ENCODE data around the gene HSD3B2.
"Not testable (repeated sequence)": the region's sequence is repeated elsewhere in the genome, so short reads cannot be mapped to it uniquely, and the experiment has no call there.

The HSD3B2 gene

DNA sequence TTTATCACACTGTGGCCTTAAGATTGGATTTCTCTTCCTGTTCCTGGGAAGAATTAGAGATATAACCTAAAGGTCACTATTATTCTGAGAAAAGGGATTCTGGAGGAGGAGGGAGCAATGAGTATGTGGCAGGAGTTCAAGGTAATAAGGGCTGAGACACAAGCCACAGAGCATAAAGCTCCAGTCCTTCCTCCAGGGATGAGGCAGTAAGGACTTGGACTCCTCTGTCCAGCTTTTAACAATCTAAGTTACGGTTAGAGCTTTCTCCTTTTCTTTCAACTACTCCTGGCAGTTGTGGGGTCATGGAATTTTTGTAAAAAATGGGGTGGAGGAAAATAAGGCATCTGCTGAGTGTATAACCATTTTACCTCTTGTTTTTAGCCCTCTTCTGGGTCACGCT, at the start of gene HSD3B2:
Gene HSD3B2, plus strand, starts transcription at position 201 of the 400 bp plus-strand sequence. CDS start 270 bp downstream, outside the sequence.
- no peak for DNase-seq

DNA sequence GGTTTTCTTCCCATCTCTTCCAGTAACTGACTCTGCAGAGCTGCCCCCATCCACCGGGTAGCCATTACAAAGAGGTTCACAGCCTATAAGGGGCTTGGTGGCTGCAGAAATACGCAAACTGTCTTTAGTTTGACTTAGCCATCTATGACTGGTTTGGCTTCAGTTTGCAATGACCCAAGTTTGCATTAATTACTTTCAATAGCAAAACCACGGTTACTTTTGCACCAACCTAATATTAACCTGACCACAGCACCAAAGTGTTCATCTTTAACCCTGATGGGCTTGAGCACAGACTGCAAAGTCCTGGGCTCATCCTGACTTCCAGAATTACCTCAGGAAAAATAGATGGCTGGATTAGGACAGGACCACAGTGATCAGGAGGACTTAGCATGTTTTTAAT, 48.5 kb upstream of the HSD3B2 start:
- no peak for DNase-seq

DNA sequence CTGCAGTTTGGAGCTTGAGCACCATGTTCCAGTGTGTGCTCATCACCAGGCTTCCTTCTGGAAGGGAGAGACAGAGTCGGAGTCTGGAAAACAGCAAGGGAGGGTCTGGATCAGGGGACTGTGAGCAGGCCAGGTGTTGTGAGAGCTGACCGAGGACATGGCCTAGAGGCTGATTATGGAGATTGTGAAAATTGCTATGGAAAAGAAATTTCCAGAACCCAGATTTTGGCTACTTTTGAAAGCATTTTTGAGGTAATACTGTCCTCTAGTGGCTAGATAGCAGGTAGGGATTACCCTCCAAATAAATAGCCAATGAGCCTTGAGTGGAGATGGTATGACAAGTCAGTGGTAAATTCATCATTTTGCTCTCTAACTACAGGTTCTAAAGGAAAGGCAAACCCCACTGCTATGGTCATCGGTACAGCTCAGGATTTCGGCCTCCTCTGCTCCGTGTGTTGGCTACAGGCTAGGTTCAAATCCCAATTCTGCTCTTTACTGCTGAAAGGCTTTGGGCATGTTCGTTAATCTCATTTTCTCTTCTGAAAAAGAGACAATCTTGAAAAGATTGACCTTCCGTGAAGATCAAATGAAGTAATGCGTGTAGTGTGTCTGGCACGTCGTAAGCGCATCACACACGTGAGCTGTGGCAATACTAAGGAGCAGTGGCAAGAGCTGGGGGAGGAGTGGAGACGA, 47.4 kb upstream of the HSD3B2 start:
- DNase-seq: peak; percentile 20

DNA sequence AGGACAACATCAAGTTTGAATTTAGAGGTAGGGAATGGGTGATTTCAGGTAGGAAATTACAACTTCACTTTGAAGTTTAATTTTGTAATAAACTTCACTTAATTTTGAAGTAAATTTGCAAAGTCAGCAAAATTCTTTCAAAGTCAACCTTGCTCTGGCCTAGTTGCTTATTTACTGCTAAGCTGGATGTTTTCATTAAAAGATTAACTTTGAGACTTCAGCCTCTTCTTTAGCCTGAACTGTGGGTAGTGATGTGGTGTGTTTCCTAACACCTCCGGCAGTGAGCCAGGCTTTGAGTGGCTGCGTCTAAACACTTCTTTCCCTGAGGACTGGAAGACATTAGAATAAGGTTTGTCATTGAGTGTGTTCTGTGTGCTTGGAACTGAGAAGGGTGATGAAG, 46.4 kb upstream of the HSD3B2 start, which contains the start of gene HAO2:
Gene HAO2, plus strand, starts transcription at position 232 of the 400 bp plus-strand sequence. CDS start 12,301 bp downstream, outside the sequence.
- DNase-seq: no peak

DNA sequence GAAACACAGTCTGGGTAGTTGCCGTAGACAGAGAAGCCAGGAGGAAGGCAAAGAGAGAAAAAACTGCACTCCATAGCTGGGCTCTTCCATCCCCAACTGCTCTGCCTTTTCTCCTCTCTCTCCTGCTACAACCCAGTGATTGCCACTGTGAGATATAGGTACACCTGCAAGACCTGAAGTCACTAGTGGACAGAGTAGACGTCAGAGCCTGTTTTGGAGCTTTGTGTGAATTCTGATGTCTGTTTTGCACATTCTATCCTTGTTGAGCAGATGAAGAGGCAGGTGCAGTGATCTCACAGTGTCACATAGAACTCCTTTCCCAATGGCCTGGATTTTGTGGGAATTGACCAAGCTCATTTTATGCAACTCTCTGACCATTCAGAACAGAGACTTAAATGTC, 44.2 kb upstream of the HSD3B2 start:
- DNase-seq: no peak

DNA sequence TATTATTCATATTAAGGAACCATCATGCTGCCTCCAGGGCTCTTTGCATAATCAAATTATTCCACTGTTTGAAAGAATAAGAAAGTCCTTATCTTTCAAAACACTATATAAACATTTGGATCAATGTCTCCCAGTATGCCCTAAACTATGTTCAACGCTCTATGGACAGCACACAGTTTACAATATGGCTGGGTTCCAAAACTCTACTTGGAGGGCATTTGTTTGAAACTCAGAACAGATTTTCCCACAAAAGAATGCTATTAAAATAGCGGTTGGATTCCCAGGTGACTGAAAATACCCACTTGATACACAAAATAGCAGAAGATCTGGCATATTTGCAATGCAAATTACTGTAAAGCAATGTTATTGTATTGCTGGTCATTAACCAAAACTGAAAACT, 43.1 kb upstream of the HSD3B2 start:
- DNase-seq: no peak

DNA sequence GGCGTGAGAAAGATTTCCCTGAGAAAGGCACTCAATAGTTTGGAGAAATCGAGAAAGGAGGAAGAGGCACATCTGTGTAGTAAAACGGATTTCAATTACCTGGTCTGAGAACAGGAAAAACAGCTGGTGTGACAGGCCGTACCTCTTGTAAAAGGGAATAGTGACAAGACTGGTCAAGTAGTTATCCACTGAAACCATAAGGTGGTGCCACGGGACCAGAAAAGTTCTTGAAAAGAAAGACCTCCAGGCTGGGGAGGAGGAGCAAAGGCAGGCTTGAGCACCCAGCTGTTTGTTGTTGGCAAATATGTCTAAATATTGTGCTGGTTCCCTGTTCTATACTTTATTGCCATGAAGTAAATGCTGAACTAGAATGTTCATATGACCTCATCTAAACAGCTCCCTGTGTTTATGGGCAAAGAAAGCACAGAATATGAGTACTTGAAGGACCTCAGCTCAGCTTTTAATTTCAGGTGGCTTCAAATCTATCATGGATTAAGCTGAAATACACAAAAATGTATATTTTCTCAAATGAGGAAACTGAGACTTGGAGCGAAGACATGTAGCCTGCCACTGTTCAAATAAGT, 42.4 kb upstream of the HSD3B2 start:
- peak; percentile 55 for DNase-seq

DNA sequence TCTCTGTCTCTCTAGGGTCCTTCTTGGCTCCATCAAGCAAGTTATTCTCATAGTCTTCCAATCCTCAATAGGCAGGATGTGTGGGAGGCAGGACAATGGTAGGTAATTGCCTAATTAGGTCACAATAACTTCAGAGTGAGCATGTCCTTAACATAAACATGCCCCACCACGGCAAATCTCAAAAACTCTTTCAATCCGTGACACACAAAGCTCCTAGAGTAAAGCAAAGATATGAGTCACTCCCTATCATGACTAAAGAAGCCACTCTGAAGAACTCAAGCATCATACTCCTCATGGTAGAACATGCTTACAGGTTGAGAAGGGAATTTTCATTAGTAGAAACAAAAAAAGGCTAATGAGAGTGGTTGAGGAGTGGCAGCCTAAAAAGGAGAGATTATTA, 41.5 kb upstream of the HSD3B2 start:
- DNase-seq: no peak

DNA sequence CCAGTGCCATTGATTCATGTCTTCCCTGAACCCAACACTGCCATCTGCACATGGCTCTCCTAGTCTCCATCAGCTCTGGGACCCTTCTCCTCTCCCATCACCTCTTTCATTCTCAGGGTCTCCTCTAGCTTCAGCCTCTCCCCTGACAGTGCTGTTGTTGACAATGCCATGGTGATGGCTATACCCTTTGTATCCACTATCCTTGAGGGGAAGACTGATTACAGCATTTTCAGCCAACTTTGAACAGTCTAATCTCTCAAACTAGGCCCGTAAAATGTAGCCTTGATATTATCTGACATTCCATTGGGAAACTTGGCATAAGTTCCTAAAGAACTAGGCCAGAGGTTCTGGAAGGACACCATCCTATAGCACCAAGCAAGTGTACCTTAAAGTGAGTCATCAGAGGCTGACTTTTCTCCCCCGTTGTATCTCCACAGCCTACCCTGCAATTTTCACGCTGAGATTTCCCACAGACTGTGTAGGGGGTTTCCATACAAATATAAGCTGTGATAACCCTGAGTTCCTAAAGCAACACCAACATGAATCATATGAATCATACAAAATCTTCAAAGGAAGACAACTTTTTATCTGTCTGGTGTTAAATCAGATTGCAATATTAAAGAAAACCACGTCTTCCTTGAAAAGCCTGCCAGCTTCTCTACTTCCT, 40.6 kb upstream of the HSD3B2 start:
- DNase-seq: no peak

DNA sequence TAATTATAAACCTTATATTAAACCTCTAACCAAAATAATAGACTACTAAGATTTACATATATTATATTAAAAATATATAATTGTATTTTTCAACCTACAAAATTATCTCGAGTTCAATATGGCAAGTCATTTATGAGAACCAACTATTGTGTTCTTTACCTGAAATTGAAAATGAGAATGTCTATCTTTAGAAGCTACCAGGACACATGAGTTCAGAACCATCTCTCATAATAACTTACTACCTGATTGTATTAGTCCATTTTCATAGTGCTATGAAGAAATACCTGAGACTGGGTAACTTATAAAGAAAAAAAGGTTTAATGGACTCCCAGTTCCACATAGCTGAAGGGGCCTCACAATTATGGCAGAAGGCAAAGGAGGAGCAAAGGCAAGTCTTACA, 39.6 kb upstream of the HSD3B2 start:
- DNase-seq: no peak

DNA sequence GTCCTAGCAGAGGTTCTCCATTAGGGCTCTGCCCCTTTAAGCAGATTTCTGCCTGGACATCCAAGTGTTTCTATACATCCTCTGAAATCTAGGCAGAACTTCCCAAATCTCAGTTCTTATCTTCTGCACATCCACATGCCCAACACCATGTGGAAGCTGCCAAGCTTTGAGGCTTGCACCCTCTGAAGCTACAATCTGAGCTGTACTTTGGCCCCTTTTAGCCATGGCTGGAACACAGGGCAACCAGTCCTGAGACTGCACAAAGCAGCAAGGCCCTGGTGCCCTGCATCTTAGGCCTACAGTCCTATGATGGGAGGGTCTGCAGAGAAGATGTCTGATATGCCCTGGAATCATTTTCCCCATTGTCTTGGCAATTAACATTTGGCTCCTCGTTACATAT, 38.4 kb upstream of the HSD3B2 start:
- DNase-seq: no peak

DNA sequence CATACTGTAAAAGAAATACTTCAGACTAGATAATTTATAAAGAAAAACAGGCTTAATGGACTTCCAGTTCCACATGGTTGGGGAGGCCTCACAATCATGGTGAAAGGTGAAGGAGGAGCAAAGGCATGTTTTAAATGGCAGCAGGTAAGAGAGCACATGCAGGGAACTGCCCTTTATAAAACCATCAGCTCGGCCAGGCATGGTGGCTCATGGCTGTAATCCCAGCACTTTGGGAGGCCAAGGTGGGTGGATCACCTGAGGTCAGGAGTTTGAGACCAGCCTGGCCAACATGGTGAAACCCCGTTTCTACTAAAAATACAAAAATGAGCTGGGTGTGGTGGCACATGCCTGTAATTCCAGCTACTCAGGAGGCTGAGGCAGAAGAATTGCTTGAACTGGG, 37.4 kb upstream of the HSD3B2 start:
- not testable (repeated sequence) for DNase-seq

DNA sequence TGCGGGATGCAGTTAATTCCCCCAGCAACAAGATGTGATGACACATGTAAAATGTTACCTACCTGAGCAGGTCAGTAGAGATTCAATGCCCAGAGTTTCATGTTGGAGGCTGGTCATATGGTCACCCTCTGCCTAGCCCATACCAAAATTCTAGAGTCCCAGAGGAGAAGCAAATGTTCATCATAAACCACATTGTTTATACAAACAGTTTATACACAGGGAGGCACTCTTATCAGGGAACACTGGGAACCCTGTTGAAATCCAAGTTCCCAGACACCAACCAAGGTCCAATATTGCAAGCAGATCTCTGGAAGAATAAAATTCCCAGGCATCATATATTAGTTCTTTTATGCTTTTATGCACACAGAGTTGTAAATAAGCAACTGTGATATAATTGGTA, 35.8 kb upstream of the HSD3B2 start:
- no peak for DNase-seq

DNA sequence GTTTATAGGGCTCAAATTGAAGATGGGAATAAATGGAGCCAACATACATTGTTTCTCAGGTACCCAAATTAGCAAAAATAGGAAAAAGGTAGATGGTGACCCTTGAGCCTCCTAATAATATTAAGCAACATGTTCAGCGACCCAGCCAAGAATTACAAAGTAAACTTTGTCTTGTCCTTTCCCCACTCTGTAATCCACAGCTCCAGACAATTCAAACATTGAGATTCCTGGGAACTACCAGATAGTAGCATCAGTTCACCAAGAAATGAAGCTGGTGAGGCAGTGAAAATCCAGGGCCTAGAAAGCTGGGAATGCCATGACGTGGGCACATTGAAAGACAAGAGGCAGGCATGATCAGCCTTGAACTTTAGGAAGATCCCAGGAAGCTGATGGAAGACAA, 34.6 kb upstream of the HSD3B2 start:
- no peak for DNase-seq

DNA sequence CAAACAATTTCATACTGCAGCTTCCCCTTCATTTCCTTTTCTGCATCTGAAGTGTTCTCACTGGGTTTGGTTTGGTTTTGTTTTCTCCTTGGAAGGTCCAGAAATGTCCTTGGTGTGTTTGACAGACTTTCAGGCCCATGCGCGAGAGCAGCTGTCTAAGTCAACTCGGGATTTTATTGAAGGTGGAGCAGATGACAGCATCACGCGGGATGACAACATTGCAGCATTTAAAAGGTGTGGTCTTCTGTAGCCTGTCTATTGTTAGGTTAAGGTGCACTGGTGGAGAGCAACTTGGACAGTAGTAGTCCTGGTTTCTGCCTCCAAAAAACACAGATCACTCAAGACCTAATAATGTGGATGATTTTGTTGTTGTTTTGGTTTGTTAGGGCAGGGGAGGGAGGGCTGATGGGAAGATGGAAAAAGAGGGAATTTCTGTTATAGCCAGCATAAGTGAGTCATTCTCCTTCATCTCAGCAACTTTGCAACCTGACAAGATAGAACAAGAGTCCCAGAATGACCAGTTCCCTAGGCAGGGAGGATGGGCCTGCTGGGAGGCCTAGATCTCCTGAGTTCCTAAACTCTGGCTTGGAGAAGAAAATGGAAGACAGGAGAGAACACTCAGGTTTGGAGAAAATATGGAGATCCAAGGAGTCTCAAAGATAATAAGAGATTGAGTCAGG, 33.8 kb upstream of the HSD3B2 start:
- no peak for DNase-seq

DNA sequence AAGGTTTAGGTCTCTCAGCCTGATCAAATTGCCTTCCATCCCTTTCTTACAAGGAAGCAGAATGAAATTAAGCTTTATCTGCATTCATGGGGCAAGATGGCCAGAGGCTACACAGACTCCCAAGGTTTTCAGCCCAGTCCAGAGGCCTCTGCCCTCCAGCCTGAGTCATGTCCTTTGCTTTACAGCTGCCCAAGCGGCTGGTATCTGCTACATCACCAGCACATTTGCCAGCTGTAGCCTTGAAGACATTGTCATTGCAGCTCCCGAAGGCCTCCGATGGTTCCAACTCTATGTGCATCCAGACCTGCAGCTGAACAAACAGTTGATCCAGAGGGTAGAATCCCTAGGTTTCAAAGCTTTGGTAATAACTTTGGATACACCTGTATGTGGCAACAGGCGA, 30.4 kb upstream of the HSD3B2 start:
- no peak for DNase-seq

DNA sequence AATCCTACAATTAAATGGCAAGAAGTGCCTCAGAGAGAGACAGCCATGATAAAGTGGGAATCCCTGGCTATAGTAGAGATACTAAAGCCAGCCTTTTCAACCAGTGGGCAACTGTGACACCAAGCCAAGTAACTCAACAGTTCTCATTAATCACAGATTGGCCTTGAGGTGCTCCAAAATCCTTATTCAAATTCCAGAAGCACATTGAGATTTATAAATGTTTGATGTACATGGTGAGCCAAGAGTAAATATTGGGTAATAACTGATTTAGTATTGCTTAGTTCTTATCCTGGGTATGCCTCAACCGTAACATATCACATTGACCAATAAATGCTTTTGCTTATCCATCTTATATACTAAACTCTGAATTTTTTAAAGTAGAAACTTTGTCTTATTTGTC, 29.3 kb upstream of the HSD3B2 start:
- no peak for DNase-seq

DNA sequence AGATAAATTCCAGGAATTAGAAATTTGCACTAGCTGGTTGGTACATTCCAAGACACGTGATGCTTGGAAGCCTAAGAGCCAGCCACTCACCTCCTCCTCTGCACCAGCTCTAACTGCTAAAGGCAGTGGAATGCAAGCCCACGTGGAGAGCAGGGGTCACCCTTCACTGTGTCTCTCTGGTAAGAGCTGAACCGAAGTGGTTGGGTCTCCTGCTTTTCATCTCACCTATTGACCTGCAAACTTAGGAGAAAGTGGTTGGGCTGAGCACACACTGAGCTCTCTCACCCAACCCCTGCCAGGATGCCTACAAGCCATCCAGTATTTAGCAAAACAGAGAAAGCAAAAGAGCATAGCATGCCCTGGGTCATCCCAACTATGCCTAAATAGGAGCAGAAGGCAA, 27.1 kb upstream of the HSD3B2 start:
- DNase-seq: no peak

DNA sequence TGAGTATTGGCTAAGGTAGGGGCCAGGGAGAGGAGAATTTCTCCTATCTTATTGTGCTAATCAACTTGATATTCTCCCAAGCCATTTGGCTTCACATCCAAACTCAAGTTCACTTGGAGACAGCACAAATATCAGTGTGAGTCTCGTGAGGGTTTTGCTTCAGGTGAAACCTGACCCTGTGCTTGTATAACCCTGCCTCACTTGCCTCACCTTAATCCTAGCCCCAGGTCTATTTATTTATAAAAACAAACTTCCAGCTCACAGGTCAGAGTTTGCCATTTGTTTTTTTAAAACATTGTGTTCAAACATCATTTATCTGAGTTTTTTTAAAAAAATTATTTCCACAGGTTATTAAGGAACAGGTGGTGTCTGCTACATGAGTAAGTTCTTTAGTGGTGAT, 26.5 kb upstream of the HSD3B2 start:
- no peak for DNase-seq

DNA sequence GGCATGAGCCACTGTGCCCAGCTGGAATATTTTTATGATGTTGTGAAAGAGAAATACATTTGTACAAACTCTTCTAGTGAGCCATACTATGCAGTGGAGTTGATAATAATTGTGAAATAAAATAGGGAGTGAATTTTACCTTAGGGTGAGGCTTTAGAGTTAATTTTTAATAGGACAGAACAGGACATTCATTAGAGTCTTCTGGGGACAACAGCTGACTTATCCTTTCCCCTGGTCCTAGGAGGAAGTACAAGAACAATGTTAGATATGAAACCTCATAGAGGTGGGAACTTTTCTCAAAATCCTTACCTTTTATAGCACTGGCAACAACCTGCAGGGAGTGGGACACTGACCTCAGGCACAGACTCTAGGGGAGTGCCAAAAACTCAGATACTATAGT, 24.4 kb upstream of the HSD3B2 start:
- no peak for DNase-seq

DNA sequence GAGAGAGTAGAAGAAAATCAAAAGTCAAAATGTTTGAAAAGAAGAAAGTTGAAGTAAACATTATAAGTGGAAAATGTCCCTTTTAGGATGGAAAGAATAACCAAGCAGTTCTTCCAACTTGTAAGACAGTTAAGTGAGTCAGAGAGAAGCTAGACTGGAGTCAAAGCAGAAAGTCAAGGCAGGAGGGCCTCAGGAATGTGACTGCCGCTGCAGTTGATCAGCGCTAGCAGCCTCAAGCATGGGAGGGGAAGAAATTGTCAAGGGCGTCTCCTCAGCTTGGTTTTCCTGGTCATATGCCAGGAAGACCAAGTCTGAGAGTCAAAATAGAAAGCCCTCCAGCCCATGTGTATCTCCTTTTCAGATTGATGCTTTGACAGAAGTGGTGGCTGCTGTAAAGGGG, 23.2 kb upstream of the HSD3B2 start:
- no peak for DNase-seq

DNA sequence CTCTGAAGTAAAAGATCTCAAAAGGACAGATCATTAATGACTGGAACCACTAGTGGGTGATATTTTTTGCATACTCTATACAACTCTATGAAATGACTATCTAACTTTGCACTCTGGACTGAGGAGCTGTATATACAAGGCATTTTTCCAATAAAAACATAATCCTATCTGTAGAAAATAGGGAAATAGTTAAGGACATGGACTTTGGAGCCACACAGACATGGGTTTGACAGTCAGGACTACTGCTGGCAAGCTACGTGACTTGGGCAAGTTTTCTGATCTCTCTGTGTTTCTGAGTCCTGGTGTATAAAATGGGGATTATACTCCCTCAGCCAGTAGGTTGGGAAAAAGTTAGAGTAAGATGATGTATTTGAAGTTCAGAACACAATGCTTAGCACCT, 20.9 kb upstream of the HSD3B2 start:
- DNase-seq: no peak

DNA sequence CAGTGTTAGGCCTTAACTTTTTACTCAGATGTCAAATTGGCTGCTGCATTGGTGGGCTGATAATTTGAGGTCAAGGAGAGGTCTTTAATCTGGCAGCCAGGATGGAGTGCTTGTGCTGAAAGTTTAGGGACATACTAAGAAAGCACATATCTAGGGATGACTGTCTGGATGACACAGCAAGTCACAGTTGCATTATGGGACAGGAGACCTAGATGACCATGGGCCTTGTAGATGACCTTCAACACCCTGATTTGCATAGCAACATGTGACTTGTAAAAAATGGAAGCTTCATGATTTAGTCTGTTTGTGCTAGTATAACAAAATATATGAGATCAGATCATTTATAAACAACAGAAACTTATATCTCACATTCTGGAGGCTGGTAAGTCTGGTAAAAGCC, 18.0 kb upstream of the HSD3B2 start:
- no peak for DNase-seq

DNA sequence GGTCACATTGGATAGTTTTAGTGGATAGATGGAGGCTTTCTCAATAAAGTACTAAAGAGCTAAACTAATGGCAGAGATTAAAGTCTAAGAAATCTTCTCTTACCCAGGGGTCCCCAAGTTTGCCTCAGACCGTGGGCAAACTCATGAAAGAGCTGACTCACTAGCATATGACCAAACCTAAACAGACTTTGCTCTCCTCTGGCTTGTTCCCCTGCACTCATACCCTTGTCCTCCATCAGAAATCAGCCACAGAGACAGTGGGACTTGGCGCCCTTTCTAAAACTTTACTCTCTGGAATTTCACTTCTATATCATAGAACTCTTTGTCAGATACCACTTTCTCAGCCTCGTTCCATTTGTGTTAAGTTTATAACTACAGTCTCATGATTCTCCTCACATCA, 17.0 kb upstream of the HSD3B2 start:
- DNase-seq: no peak
